Naive thymus-derived CD4-positive, alpha-beta T cell (primary cell): ENCODE measurements around the gene ST7L. TPM values are rescaled to one million over a fixed set of nuclear protein-coding genes. Genes with fewer than 3 reads are reported as not detected.

ENCODE experiments used
- ATAC-seq: fragments of 150-1000 bp; cut with Tn5 transposase; 2 replicates; pipeline ENCODE4 v1.10.0; 2021; ENCODE audit warnings: mild to moderate bottlenecking, moderate library complexity
- CTCF ChIA-PET: fragments of 350-600 bp; sonication (Branson Sonifier 250); formaldehyde crosslinking; loops from one replicate; lab custom pipeline; 2021; ENCODE audit warnings: antibody characterized with exemption; lab: Charles Lee
- POLR2A ChIA-PET: fragments of 350-600 bp; sonication (Branson Sonifier 250); formaldehyde crosslinking; loops from one replicate; lab custom pipeline; 2021; ENCODE audit warnings: antibody characterized with exemption, inconsistent platforms; lab: Charles Lee
- DNase-seq, 9 donors: peaks; one replicate each; pipeline versions ENCODE4 v3.0.0 to v3.0.0-alpha.2; 2020 to 2022; ENCODE audit warnings: mixed read lengths in 1 of 9
- H3K27ac ChIP-seq: one replicate; pipeline ENCODE4 v1.7.0; 2013; ENCODE audit warnings: mild to moderate bottlenecking, low read depth, low read length, moderate library complexity
- H3K27me3 ChIP-seq, 2 donors: one replicate each; pipeline ENCODE4 v1.7.0; 2013; ENCODE audit warnings: low read length in 2 of 2, mild to moderate bottlenecking in 2 of 2, moderate library complexity in 2 of 2; ENCODE audit not compliant: control insufficient read depth in 2 of 2, insufficient read depth in 2 of 2
- H3K36me3 ChIP-seq, 3 experiments: 1 replicate in 2 of 3; 2 replicates in 1 of 3; pipeline ENCODE4 v1.7.0; 2013; ENCODE audit warnings: low read length in 3 of 3, mild to moderate bottlenecking in 3 of 3, moderate library complexity in 1 of 3; ENCODE audit not compliant: insufficient read depth in 3 of 3, control insufficient read depth in 2 of 3
- H3K4me1 ChIP-seq, 2 donors: one replicate each; pipeline ENCODE4 v1.7.0; 2013; ENCODE audit warnings: low read length in 2 of 2, mild to moderate bottlenecking in 2 of 2, moderate library complexity in 1 of 2; ENCODE audit not compliant: control insufficient read depth in 2 of 2, insufficient read depth in 2 of 2
- H3K4me3 ChIP-seq: 2 replicates; pipeline ENCODE4 v1.7.0; 2013; ENCODE audit warnings: mild to moderate bottlenecking, low read length
- H3K9me3 ChIP-seq, 3 experiments: 1 replicate in 2 of 3; 2 replicates in 1 of 3; pipeline ENCODE4 v1.7.0; 2013; ENCODE audit warnings: low read length in 3 of 3; ENCODE audit not compliant: control insufficient read depth in 2 of 3
- H3K27ac Mint-ChIP-seq, 9 donors: one replicate each; pipeline ENCODE4 v1.8.0; 2020 to 2022; ENCODE audit warnings: mixed read lengths in 9 of 9, mild to moderate bottlenecking in 8 of 9, moderate library complexity in 5 of 9, inconsistent platforms in 2 of 9
- H3K27me3 Mint-ChIP-seq, 5 donors: one replicate each; pipeline ENCODE4 v1.8.0; 2021 to 2022; ENCODE audit warnings: mixed read lengths in 5 of 5, mild to moderate bottlenecking in 1 of 5
- H3K36me3 Mint-ChIP-seq, 5 donors: one replicate each; pipeline ENCODE4 v1.8.0; 2020 to 2022; ENCODE audit warnings: mixed read lengths in 5 of 5, mild to moderate bottlenecking in 3 of 5, inconsistent platforms in 1 of 5
- H3K4me1 Mint-ChIP-seq, 7 donors: one replicate each; pipeline ENCODE4 v1.8.0; 2020 to 2022; ENCODE audit warnings: mixed read lengths in 7 of 7, mild to moderate bottlenecking in 3 of 7, inconsistent platforms in 1 of 7
- H3K4me3 Mint-ChIP-seq, 10 donors: one replicate each; pipeline ENCODE4 v1.8.0; 2020 to 2022; ENCODE audit warnings: mild to moderate bottlenecking in 10 of 10, mixed read lengths in 10 of 10, moderate library complexity in 6 of 10, inconsistent platforms in 2 of 10
- H3K9me3 Mint-ChIP-seq, 11 donors: one replicate each; pipeline ENCODE4 v1.8.0; 2020 to 2022; ENCODE audit warnings: mixed read lengths in 11 of 11, mild to moderate bottlenecking in 4 of 11, inconsistent platforms in 1 of 11, moderate library complexity in 1 of 11
- intact Hi-C, 2 donors: fragments of 100-400 bp; cut with micrococcal nuclease; formaldehyde crosslinking; loops; one replicate each; pipeline ENCODE4 v1.15.1; 2023
- polyA plus RNA-seq, 2 donors: library from polyadenylated mRNA; unstranded; fragments of 300-500 nt; fragmentation: Illumina TruSeq; gene quantifications; one replicate each; pipeline ENCODE4 v1.2.3, GENCODE V29; 2021
- total RNA-seq, 6 experiments: library from RNA in 5 of 6; stranded (reverse) in 5 of 6; gene quantifications; 1 replicate in 5 of 6; 2 replicates in 1 of 6; pipeline ENCODE4 v1.2.3 and lab custom pipeline; 2021 to 2026

Gene ST7L
- total and polyA plus RNA-seq, 7 experiments from 2014 or later, result 14.0 to 26.8 (median 22.7) TPM

- H3K36me3 Mint-ChIP-seq, result peaks cover 0 to 28% (median 11%) of the 10 kb centered on the region in 5 donors
- peaks cover 0 to 34% (median 0%) of the 10 kb centered on the region in 3 experiments for H3K36me3 ChIP-seq
- DNase-seq, result peak in 5 of 9 donors; percentile 9 to 46 (median 33)
- H3K9me3 ChIP-seq, result no peaks in the 10 kb centered on the region
- ChIA-PET POLR2A (interaction anchor here (1.0 to 7.0 kb wide), 2 partner anchors 12 to 59 kb away, joined by 3 to 76 read pairs; partner anchors contain the start of gene MOV10), CTCF (interaction anchor here (0.6 to 1.7 kb wide), 5 partner anchors 35 to 225 kb away, joined by 3 to 5 read pairs (median 4); partner anchors contain the start of gene WNT2B)
- peak overlapping the region in 1 of 10 donors; percentile 30 for H3K4me3 Mint-ChIP-seq
- H3K27ac ChIP-seq, result no peak overlapping the region
- intact Hi-C loops, result loop anchor here (1.0 to 10.0 kb wide), 7 partner anchors 112 to 1000 kb away; partner anchors contain the start of genes MAGI3 (in 1 of the 2) and RAP1A (in 1 of the 2)
- H3K27ac Mint-ChIP-seq, result peak overlapping the region in 4 of 9 donors; percentile 49 to 87 (median 68)
- H3K27me3 ChIP-seq, result no peaks in the 10 kb centered on the region
- ATAC-seq, result no peak
- H3K4me1 ChIP-seq, result peaks cover 8 to 11% of the 10 kb centered on the region in 2 donors
- peaks cover 10 to 35% (median 14%) of the 10 kb centered on the region in 7 donors for H3K4me1 Mint-ChIP-seq
- H3K27me3 Mint-ChIP-seq, result peaks cover 0 to 1% (median 0%) of the 10 kb centered on the region in 5 donors
- H3K9me3 Mint-ChIP-seq, result peaks cover 0 to 4% (median 0%) of the 10 kb centered on the region in 11 donors
- H3K4me3 ChIP-seq, result no peak overlapping the region
Measured at GRCh38 chr1:112614460-112615065, 4.4 kb downstream of the ST7L start.

DNA sequence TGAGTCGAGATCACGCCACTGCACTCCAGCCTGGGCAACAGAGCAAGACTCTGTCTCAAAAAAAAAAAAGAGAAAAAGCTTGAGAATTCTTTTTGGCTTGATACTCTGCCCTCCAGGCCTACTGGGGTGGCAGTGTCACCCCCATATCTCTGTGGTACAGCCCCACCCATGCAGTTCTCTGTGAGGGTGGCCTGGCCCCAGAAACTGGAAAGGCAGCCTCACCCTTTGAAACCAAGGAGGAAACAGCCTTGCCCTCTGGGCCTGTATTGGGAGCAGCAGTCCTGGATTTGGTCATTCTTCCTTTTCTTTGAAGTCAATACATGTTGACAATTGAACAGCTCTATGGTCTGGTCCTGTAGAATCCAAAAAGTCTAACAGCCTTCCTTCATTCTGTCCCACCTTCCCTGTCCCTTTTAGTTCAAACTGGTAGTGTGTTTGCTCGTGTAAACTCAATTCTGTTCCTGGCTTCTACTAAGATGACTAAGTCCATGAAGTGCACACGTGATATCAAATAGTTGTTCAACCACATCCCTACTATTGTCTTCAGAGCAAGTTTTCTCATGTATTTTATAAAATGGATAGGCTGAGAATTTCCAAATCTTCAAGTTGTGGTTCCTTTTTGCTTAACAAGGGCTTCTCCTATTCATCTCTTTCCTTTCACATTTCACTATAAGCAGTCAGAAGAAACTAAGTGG is 13.2 kb downstream of the ST7L start:
- intact Hi-C loops, result no loop called here
- Mint-ChIP-seq H3K36me3 (peaks cover 0 to 61% (median 31%) of the 10 kb centered on the region in 5 donors), H3K27ac (peak overlapping the region in 2 of 9 donors; percentile 12 to 58), H3K4me1 (peaks cover 0 to 11% (median 0%) of the 10 kb centered on the region in 7 donors), H3K4me3 (no peak overlapping the region), H3K27me3 (no peaks in the 10 kb centered on the region), H3K9me3 (peaks cover 0 to 2% (median 0%) of the 10 kb centered on the region in 11 donors)
- ChIA-PET CTCF (no interaction called here), POLR2A (no interaction called here)
- DNase-seq, result no peak
- Histone ChIP-seq H3K27me3 (no peaks in the 10 kb centered on the region), H3K27ac (no peak overlapping the region), H3K4me3 (no peak overlapping the region), H3K36me3 (peaks cover 0 to 40% (median 0%) of the 10 kb centered on the region in 3 experiments), H3K9me3 (no peaks in the 10 kb centered on the region), H3K4me1 (no peaks in the 10 kb centered on the region)
- ATAC-seq, result no peak

- no peaks in the 10 kb centered on the region for H3K9me3 ChIP-seq
- H3K4me3 ChIP-seq, result no peak overlapping the region
- no peak overlapping the region for H3K27ac Mint-ChIP-seq
- peaks cover 0 to 8% (median 0%) of the 10 kb centered on the region in 7 donors for H3K4me1 Mint-ChIP-seq
- no peaks in the 10 kb centered on the region for H3K27me3 ChIP-seq
- H3K9me3 Mint-ChIP-seq, result peaks cover 0 to 2% (median 0%) of the 10 kb centered on the region in 11 donors
- H3K4me1 ChIP-seq, result no peaks in the 10 kb centered on the region
- CTCF ChIA-PET, result no interaction called here
- ATAC-seq (no peak), DNase-seq (no peak)
- H3K4me3 Mint-ChIP-seq, result no peak overlapping the region
- peaks cover 0 to 56% (median 28%) of the 10 kb centered on the region in 5 donors for H3K36me3 Mint-ChIP-seq
- intact Hi-C loops, result no loop called here
- H3K36me3 ChIP-seq, result peaks cover 0 to 29% (median 0%) of the 10 kb centered on the region in 3 experiments
- no peak overlapping the region for H3K27ac ChIP-seq
- H3K27me3 Mint-ChIP-seq, result no peaks in the 10 kb centered on the region
- POLR2A ChIA-PET, result interaction anchor here (0.6 to 1.3 kb wide), 2 partner anchors 11 to 115 kb away, joined by 3 read pairs; no protein-coding TSS in a partner anchor
Measured at GRCh38 chr1:112603541-112603940, 15.4 kb downstream of the ST7L start.

GRCh38 chr1:112603012-112603411 is 15.9 kb downstream of the ST7L start:
- peaks cover 0 to 51% (median 28%) of the 10 kb centered on the region in 5 donors for H3K36me3 Mint-ChIP-seq
- ATAC-seq (no peak), DNase-seq (no peak)
- Histone ChIP-seq H3K36me3 (peaks cover 0 to 24% (median 0%) of the 10 kb centered on the region in 3 experiments), H3K27ac (no peak overlapping the region), H3K4me3 (no peak overlapping the region), H3K27me3 (no peaks in the 10 kb centered on the region), H3K9me3 (no peaks in the 10 kb centered on the region), H3K4me1 (no peaks in the 10 kb centered on the region)
- H3K27me3 Mint-ChIP-seq, result no peaks in the 10 kb centered on the region
- POLR2A ChIA-PET, result interaction anchor here (1.3 kb wide), 1 partner anchor 11 kb away, joined by 3 read pairs; no protein-coding TSS in a partner anchor
- peak overlapping the region in 1 of 9 donors; percentile 22 for H3K27ac Mint-ChIP-seq
- peaks cover 0 to 2% (median 0%) of the 10 kb centered on the region in 11 donors for H3K9me3 Mint-ChIP-seq
- peaks cover 0 to 8% (median 0%) of the 10 kb centered on the region in 7 donors for H3K4me1 Mint-ChIP-seq
- CTCF ChIA-PET, result no interaction called here
- intact Hi-C loops, result no loop called here
- no peak overlapping the region for H3K4me3 Mint-ChIP-seq

DNA sequence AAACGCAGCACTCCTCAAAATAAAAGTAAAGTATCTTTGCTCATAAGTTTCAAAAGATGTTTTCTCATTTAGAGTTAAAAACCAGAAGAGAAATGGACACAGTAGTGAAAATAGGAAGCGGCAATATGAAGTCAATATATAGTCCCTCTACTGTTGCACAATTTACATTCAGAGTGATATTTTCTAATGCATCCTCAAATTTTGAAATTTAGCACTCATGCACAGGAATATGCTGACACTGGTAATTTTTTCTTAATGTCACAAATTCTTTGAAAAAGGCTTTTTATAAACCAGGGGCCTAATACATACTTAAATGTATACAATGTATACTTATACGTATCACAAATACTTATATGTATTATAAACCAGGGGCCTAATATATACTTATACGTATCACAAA is 19.5 kb downstream of the ST7L start:
- POLR2A ChIA-PET, result interaction anchor here (1.2 kb wide), 1 partner anchor 19 kb away, joined by 5 read pairs; no protein-coding TSS in a partner anchor
- Mint-ChIP-seq H3K4me1 (no peaks in the 10 kb centered on the region), H3K9me3 (no peaks in the 10 kb centered on the region), H3K36me3 (peaks cover 0 to 41% (median 18%) of the 10 kb centered on the region in 5 donors), H3K4me3 (no peak overlapping the region), H3K27me3 (no peaks in the 10 kb centered on the region), H3K27ac (no peak overlapping the region)
- peaks cover 0 to 21% (median 0%) of the 10 kb centered on the region in 3 experiments for H3K36me3 ChIP-seq
- no peaks in the 10 kb centered on the region for H3K9me3 ChIP-seq
- no peaks in the 10 kb centered on the region for H3K27me3 ChIP-seq
- CTCF ChIA-PET, result no interaction called here
- DNase-seq (no peak), ATAC-seq (no peak)
- H3K4me3 ChIP-seq, result no peak overlapping the region
- H3K4me1 ChIP-seq, result no peaks in the 10 kb centered on the region
- no peak overlapping the region for H3K27ac ChIP-seq
- intact Hi-C loops, result no loop called here

GRCh38 chr1:112594208-112594876 is 24.6 kb downstream of the ST7L start:
- Mint-ChIP-seq H3K4me3 (no peak overlapping the region), H3K27ac (no peak overlapping the region), H3K4me1 (no peaks in the 10 kb centered on the region), H3K36me3 (peaks cover 8 to 44% (median 24%) of the 10 kb centered on the region in 5 donors), H3K9me3 (peaks cover 0 to 10% (median 3%) of the 10 kb centered on the region in 11 donors), H3K27me3 (no peaks in the 10 kb centered on the region)
- peaks cover 0 to 32% (median 11%) of the 10 kb centered on the region in 3 experiments for H3K36me3 ChIP-seq
- ChIA-PET CTCF (no interaction called here), POLR2A (no interaction called here)
- ATAC-seq (no peak), DNase-seq (no peak)
- no peaks in the 10 kb centered on the region for H3K27me3 ChIP-seq
- H3K4me1 ChIP-seq, result no peaks in the 10 kb centered on the region
- H3K27ac ChIP-seq, result no peak overlapping the region
- no peaks in the 10 kb centered on the region for H3K9me3 ChIP-seq
- intact Hi-C loops, result no loop called here
- no peak overlapping the region for H3K4me3 ChIP-seq
